EH (cell line): ENCODE measurements around the gene TIMM13.
"Not testable (repeated sequence)": the region's sequence is repeated elsewhere in the genome, so short reads cannot be mapped to it uniquely, and the experiment has no call there.

ENCODE experiments used
- DNase-seq: peaks from one replicate; pipeline ENCODE4 v3.0.0-alpha.2; 2015; ENCODE audit warnings: low read depth

Gene TIMM13

DNA sequence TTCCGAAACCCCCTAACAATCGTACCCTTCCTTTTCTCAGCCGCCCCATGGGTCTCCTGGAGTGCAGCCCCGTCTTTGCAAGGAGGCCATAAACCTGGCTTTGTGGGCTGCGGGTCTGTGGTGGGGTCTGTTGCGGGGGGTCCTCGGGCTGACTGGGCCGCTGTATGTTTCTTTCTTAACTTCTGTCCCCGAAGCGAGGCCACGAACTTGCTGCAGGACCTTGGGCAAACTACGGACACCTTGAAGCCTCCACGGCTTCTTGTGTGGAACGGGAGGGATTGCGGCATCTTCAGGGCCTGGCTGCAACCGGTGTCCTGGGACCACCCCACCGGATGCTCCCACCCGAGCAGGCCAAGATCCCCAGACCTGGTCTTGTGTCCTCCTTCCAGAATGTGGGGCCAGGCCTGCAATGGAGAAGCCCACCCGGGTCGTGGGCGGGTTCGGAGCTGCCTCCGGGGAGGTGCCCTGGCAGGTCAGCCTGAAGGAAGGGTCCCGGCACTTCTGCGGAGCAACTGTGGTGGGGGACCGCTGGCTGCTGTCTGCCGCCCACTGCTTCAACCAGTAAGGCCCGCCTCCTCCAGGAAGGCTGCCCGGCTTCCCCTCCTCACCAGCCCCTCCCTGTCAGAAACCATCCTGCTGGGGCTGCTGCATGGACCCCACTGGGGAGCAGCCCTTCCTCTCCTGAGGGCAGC lies 12.0 kb downstream of the TIMM13 start:
- DNase-seq, result no peak

- no peak for DNase-seq
Measured at GRCh38 chr19:2413629-2414028, 13.8 kb downstream of the TIMM13 start.

DNA sequence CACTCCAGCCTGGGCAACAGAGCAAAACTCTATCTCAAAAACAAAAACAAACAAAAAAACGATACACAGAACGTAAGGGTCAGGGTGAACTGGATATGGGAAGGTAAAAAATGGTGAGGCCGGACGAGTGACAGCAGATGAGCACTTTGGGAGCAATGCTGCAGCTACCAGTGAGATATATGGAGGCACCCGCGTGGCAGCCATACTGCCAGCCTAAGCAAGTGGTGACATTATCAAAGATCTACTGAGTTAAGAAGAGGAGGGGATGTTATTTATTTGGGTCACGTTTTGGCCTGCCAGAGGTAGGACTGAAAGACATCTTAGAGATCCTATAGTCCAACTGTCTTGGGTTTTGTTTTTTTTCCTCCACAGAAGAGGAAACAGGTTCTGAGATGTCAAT lies 14.2 kb downstream of the TIMM13 start:
- no peak for DNase-seq

DNA sequence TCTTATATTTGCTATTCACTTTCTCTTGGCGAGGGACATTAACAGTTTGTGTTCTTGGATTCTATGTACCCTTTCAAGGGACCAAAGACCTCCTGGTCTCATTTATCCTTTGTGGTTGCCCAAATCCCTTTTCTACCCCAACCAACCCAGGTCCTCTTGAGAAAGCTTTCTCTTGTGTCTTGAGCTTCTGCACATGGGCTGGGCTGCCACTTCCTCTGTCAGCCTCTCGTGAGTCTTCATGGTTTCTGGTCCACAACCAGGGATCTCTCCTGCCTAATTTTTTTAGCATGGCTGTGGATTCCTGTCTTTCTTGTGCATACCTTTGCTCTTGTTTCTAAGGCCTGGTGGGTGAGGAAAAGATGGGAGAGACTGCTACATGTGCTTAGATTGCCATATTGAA lies 14.9 kb downstream of the TIMM13 start:
- DNase-seq, result peak; percentile 13

DNA sequence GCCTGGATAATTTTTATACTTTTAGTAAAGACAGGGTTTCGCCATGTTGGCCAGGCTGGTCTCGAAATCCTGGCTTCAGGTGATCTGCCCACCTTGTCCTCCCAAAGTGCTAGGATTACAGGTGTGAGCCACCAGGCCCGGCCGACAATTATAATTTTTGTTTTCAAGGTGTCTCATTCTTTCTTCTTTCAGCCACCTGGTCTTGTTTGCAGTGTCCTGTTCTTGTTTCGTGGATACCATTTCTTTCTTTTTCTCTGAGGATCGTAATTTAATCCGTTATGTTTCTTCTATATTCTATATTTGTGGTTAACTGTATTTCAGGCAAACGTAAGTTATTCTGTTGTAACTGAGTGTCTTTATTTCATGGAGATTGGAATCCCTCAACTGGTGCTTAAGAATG lies 15.7 kb downstream of the TIMM13 start:
- no peak for DNase-seq

DNA sequence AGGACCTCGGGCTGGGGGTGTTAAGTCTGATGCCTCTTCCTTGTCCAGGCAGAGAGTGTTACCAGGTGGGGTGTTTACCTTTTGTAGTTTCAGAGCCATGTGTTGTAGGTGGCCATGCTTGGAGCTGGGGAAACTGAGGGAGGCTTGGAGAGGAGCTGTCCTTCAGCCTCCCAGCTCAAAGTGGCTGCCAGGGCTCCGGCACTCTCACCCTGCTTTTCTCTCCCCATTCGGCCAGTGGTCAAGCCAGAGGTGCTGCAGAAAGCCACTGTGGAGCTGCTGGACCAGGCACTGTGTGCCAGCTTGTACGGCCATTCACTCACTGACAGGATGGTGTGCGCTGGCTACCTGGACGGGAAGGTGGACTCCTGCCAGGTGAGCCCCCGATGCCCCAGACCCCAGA lies 17.4 kb downstream of the TIMM13 start:
- DNase-seq, result no peak

DNA sequence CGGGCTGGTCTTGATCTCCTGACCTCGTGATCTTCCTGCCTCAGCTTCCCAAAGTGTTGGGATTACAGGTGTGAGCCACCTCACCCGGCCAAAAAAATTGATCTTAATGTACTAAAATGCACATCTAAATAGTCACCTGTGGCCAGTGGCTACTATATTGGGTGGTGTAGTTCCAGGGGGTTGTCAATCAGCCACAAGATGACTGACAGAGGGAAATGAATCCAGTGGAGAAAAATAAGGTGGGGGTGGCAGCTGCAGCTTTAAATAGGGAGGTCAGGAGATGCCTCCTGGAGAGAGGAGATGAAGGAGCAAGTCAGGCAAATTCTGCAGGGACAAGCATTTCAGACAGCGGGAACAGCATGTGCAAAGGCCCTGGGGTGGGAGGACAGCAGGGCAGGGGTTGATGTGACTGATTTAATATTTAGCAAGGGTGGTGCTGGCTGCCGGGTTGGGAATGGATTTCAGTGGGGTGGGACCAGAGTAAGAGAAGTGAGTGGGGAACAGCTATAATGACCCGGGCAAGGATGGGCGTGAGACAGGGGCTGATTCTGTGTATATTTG lies 18.0 kb downstream of the TIMM13 start:
- no peak for DNase-seq

GRCh38 chr19:2408247-2408646 lies 19.1 kb downstream of the TIMM13 start:
- no peak for DNase-seq

DNA sequence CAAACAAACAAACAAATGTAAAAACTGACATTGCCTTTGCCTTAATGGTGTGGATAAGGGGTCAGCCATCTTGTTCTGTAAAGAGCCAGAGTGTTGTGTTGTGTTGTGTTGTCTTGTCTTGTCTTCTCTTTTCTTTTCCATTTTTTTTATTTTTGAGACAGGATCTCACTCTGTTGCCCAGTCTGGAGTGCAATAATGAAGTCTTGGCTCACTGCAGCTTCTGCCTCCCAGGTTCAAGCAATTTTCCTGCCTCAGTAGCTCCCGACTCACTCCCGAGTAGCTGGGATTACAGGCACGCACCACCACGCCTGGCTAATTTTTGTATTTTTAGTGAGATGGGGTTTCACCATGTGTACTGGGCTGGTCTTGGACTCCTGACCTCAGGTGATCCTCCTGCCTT lies 27.8 kb downstream of the TIMM13 start:
- no peak for DNase-seq

DNA sequence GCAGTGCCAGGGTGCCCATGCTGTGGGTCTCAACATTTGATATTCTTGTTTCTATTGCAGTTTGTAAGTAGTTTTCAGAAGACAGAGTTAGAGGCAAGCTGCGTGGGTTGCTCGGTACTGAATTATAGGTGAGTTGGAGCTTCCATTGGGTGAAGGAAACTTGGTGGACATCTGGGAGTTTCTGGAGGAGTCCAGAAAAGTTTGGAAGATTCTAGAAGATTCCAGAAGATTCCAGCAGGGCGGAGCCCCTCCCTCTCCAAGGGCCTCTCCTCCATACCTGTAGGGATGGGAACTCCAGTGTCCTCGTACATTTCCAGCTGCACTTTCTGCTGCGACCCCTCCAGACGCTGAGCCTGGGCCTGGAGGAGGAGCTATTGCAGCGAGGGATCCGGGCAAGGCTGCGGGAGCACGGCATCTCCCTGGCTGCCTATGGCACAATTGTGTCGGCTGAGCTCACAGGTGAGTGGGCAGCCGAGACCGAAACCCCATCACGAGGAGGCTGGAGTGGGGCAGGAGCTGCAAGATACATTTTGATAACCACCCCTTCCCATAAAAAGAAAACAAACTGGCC lies 28.6 kb downstream of the TIMM13 start:
- no peak for DNase-seq

- not testable (repeated sequence) for DNase-seq
Measured at GRCh38 chr19:2397173-2397572, 30.2 kb downstream of the TIMM13 start.

- not testable (repeated sequence) for DNase-seq
Measured at GRCh38 chr19:2395293-2395829, 32.0 kb downstream of the TIMM13 start.

DNA sequence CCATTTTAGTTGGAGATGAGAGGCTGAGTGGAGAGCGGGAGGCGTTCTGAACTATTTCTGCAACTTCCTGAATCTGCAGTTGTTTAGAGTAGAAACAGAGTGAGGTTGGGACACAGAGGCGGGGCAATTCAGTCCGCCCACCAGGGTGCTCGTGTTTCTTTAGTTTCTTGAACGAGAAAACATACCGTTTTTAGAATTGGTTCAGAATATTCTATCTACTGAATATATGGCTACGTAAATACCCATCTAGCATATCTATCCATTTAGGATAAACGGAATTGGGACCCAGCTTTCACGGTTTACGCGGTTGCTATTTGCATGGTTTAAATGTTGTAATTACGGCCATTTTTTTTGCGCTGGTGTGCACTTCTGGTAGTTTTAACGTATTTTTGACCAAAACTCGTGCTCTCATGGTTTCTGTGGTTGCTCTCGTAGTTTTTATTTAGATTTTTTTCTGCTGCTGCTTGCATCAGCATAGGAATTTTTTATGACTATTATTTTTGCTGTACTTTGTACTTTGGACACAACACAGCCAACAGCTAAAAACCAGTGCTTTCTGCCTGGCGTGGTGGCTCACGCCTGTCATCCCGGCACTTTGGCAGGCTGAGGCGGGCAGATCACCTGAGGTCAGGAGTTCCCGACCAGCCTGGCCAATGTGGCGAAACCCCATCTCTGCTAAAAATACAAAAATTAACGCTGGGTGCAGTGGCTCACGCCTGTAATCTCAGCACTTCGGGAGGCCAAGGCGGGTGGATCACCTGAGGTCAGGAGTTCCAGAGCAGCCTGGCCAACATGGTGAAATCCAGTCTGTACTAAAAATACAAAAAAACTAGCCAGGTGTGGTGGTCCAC lies 32.7 kb downstream of the TIMM13 start:
- DNase-seq, result peak; percentile 19

GRCh38 chr19:2394054-2394441 lies 33.3 kb downstream of the TIMM13 start:
- DNase-seq, result no peak

- DNase-seq, result not testable (repeated sequence)
Measured at GRCh38 chr19:2392899-2393298, 34.5 kb downstream of the TIMM13 start.

- DNase-seq, result no peak
Measured at GRCh38 chr19:2392366-2392765, 35.0 kb downstream of the TIMM13 start.

DNA sequence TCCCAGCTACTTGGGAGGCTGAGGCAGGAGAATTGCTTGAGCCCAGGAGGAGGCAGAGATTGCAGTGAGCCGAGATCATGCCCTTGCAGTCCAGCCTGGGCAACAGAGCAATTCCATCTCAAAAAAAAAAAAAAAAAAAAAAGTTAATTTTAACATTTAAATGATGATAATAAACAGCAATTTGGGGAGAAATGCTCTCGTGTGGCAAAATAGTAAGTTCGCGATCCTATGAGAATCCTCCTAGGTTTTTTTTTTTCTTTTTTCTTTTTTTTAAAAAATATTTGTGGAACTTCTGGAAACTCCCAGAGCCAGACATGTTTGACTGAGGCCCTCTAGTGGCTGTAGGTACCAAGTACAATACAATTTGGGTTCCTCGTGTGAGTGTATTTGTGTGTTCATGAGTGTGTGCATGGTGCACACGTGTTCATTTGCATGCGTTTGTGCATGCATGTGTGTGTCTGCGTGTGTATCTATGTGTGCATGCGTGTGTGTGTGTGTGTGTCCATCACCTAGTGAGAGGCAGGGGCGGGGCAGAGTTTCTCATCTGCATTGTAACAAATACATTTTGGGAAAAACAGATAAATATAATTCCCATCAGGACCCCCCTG lies 36.2 kb downstream of the TIMM13 start:
- DNase-seq, result peak; percentile 73

- DNase-seq, result no peak
Measured at GRCh38 chr19:2389594-2389993, 37.8 kb downstream of the TIMM13 start.

DNA sequence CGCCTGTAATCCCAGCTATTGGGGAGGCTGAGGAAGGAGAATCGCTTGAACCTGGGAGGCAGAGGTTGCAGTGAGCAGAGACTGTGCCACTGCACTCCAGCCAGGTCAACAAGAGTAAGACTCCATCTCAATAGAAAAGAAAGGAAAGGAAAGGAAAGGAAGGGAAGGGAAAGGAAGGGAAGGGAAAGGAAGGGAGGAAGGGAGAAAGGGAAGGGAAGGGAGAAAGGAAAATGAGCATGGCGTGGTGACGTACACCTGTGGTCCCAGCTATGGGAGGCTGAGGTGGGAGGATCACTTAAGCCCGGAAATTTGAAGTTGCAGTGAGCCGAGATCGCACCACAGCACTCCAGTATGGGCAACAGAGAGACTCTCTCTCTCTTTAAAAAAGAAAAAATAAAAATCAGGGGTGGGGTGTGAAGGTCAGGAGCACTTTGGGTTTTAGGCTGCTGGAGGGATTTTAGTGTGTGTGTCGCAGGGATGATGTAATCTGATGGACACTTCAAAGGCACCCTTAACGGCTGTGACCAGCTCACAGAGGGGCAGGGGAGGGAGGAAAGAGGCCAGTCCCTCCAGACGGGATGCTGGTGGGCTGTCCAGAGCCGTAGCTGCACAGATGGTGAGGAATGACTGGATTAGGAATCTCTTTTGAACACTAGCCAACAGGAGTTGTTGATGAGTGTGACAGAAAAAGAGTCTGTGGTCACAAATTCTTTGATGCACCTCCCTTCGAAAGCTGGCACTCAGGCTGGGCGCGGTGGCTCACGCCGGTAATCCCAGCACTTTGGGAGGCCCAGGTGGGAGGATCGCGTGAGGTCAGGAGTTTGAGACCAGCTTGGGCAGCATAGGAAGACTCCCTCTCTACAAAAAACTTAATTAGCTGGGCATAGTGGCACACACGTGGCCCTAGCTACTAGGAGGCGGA lies 39.8 kb downstream of the TIMM13 start:
- DNase-seq, result no peak

DNA sequence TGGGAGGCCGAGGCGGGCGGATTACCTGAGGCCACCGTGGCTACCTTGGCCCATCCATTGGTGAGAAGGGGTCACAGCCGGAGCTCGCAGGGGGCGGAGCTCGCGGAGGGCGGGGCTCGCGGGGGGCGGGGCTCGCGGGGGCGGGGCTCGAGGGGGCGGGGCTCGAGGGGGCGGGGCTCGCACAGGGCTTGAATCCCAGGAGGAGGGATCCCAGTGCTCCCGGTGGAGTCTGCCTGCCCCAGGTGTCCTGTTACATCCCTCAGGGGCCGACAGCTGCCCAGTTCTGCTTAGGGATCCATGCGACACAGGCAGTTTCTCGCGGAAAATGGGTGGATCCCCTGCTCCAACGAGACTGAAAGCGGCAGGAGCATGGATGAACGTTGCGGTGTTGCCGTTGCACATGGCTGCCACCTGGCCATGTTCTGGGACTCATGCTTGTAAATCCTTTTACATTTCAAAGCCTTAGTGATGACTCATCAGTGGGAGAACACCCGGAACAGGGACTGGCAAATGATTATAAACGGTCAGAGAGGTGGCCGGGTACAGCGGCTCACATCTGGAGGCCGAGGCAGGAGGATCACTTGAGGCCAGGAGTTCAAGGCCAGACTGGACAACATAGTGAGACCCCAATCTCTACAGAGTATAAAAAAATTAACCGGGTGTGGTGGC lies 42.2 kb downstream of the TIMM13 start:
- peak; percentile 83 for DNase-seq
